Vagina (tissue), 2 donors: ENCODE data around the gene RPS6KB2.

Experiments
- CTCF ChIP-seq, 3 experiments: fragments of 450-650 bp in 2 of 3; fragments of 200-600 bp in 1 of 3; sonication (generic) in 1 of 3; IDR thresholded peaks; one replicate each; pipeline ENCODE4 v1.5.1; 2017 to 2019; ENCODE audit warnings: antibody characterized with exemption in 3 of 3, mild to moderate bottlenecking in 2 of 3, moderate library complexity in 2 of 3
- POLR2A ChIP-seq, 2 donors: fragments of 450-650 bp; IDR thresholded peaks; one replicate each; pipeline ENCODE4 v1.6.1; 2017; ENCODE audit warnings: antibody characterized with exemption in 2 of 2, mild to moderate bottlenecking in 2 of 2, moderate library complexity in 2 of 2

DNA sequence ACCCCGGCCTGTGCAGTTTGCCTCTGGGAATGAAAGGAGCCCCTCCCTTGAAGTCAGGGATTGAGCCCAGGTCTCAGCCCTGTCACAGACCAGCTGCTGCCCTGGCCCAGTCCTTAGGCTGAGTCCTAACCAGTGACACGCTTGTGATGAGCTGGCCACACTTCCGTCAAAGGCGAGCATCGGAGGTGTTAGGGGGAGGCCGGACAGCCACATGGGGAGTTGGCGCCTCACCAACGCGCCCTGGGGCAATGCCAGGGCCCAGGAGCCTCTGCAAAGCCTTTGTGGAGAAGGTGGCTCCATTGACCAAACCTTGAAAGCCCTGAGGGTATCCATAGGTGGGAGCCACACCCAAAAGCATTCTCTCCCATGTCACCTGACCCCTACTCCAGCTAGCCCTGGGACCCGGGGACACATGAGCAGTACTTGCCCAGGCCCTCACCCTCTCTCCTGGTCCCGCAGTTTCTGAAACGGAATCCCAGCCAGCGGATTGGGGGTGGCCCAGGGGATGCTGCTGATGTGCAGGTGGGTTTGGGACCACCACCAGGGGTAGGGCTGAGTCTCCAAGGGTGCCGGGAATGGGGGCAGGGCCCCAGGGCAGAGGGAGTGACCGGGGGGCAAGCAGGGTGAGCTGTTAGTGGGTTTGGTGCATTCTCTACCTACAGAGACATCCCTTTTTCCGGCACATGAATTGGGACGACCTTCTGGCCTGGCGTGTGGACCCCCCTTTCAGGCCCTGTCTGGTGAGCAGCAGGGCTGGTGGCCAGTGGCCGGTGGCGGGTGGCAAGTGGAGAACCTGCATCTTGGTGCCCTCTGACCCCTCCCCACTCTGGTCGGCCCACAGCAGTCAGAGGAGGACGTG lies 5.5 kb downstream of the RPS6KB2 start:
- TF ChIP-seq CTCF (IDR thresholded peaks at IDR 0.05) (no peak), POLR2A (IDR thresholded peaks at IDR 0.05) (no peak)
